BJ (cell line): ENCODE data around the gene TTLL11. TPM values are rescaled to one million over a fixed set of nuclear protein-coding genes. Genes with fewer than 3 reads are reported as not detected.

Source experiments
- CTCF ChIA-PET: fragments of 350-600 bp; formaldehyde crosslinking; extraction: SDS; loops from one replicate; lab custom pipeline; 2021; ENCODE audit warnings: antibody characterized with exemption, inconsistent platforms; lab: Yijun Ruan, JAX
- POLR2A ChIA-PET: fragments of 300-600 bp; sonication (Branson Sonifier 250); formaldehyde crosslinking; extraction: SDS; loops from one replicate; lab custom pipeline; 2021; ENCODE audit warnings: antibody characterized with exemption; lab: Charles Lee
- DNase-seq: peaks from one replicate; pipeline ENCODE4 v3.0.0-alpha.2; 2011; ENCODE audit warnings: low read depth
- H3K27me3 ChIP-seq: 2 replicates; pipeline ENCODE4 v1.6.0; 2011; ENCODE audit warnings: low read length; ENCODE audit not compliant: control insufficient read depth, insufficient read depth
- H3K36me3 ChIP-seq: 2 replicates; pipeline ENCODE4 v1.5.1; 2011; ENCODE audit warnings: low read length; ENCODE audit not compliant: control insufficient read depth, insufficient read depth
- H3K4me3 ChIP-seq: 2 replicates; pipeline ENCODE4 v1.5.1; 2011; ENCODE audit warnings: low read depth, mild to moderate bottlenecking, control low read depth, low read length
- CTCF ChIP-seq: IDR thresholded peaks from 2 replicates; pipeline ENCODE4 v1.5.1; 2011; ENCODE audit warnings: low read depth, mild to moderate bottlenecking, control low read depth, inconsistent platforms, low read length, moderate library complexity; ENCODE audit not compliant: insufficient read depth
- polyA plus RNA-seq: library from polyadenylated mRNA; depleted of rRNA; stranded (reverse); fragments of >200 nt; gene quantifications from 2 replicates; pipeline ENCODE4 v1.2.3, GENCODE V29; 2011

TTLL11 gene
- polyA plus RNA-seq, 1 experiment, result 5.6 TPM

DNA sequence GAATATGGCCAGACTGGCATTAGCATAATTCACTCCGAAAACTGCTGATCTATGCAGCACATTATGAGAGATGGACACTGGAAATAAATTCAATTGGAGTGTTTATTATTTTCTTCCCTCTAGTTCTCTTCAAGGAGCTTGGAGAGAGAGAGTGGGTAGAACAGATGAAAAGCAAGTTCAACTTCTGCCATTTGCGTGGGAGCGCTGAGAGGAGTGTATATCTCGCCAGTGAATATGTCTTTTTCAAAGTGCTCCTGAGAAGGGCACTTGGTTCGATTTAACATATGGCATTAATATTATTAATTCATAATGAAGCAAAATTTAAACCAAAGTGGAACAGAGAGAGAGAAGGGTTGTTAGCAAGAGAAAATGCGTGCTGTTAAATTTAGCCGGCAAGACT lies 227.2 kb downstream of the TTLL11 start:
- ChIA-PET POLR2A (no interaction called here), CTCF (no interaction called here)
- TF ChIP-seq CTCF, result no peak

DNA sequence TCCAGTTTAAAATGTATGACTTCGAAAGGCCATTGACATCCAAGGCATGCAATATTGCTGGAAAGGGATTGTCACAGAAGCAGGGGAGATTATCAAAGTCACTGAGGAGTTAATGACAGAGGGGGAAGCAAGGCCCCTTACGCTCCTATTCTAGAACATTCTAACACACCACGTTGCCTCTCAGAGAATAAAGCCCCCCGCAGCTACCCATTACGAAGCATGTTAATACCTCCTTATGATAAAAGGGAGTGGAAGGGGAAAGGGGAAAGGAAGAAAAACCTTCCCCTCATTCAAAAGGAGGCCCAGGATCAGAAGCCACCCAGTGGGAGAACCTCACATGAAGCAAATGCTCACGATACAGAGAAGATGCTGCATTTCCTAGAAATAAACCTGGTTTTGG lies 228.0 kb downstream of the TTLL11 start:
- ChIA-PET POLR2A (no interaction called here), CTCF (no interaction called here)
- DNase-seq, result no peak
- no peaks in the 10 kb centered on the region for H3K27me3 ChIP-seq
- no peak overlapping the region for H3K4me3 ChIP-seq
- H3K36me3 ChIP-seq, result no peaks in the 10 kb centered on the region
- no peak for TF ChIP-seq CTCF

More for the DNA sequence above, 227.2 kb downstream of the TTLL11 start:
- Histone ChIP-seq H3K36me3 (no peaks in the 10 kb centered on the region), H3K27me3 (no peaks in the 10 kb centered on the region), H3K4me3 (no peak overlapping the region)
- no peak for DNase-seq

GRCh38 chr9:121863955-121864354 lies 229.2 kb downstream of the TTLL11 start:
- DNase-seq, result no peak
- ChIA-PET CTCF (interaction anchor here (0.8 kb wide), 1 partner anchor 79 kb away, joined by 3 read pairs; no protein-coding TSS in a partner anchor), POLR2A (no interaction called here)
- H3K36me3 ChIP-seq, result no peaks in the 10 kb centered on the region
- H3K4me3 ChIP-seq, result no peak overlapping the region
- no peak for TF ChIP-seq CTCF
- H3K27me3 ChIP-seq, result no peaks in the 10 kb centered on the region

DNA sequence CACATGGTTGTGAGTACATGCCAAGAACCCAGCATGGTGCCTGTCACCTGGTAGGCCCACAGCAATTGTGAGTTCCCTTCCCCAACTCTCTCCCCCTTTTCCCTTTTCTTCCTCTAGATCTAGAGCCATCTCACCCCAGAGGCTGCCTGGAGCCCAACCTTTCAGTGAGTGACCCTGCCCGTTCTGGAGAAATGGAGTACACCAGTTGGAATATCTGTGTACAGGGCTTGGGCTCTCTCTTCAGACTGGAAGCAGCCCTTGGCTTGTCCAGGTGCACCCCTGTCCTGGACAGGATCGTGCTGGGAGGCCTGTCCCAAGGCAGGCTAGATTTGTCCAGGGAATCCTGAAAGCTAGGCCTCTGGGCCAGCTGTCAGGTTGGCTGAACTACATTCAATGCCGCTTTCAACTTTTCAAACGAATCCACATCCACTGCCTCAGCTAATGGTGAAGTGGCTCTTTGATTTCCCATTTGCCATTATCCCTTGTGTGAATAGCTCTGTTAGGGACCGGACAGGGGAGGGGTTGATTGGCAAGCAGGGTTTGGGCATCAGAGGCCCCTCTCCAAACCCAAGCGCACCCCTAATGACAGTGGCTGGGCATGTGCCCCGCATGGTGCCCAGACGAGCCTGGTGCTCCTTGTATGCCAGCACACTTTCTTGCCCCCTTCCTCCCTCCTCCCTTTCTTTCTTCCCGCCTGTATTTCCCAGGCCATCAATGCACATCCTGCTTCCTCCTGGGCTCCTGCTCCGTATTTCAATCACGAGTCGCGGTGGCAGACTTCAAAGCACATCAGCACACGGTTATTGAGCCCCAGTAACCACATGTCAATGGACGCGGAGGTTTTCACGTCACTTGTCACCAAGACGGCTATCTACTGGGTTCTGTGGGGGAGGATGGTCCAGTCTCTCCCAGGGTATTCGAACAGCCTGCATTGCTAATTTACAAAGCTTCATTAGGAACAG lies 230.5 kb downstream of the TTLL11 start:
- TF ChIP-seq CTCF, result no peak
- Histone ChIP-seq H3K36me3 (no peaks in the 10 kb centered on the region), H3K27me3 (no peaks in the 10 kb centered on the region), H3K4me3 (no peak overlapping the region)
- no peak for DNase-seq
- ChIA-PET POLR2A (no interaction called here), CTCF (interaction anchor here (1.0 to 1.4 kb wide), 3 partner anchors 17 to 127 kb away, joined by 3 read pairs; no protein-coding TSS in a partner anchor)

DNA sequence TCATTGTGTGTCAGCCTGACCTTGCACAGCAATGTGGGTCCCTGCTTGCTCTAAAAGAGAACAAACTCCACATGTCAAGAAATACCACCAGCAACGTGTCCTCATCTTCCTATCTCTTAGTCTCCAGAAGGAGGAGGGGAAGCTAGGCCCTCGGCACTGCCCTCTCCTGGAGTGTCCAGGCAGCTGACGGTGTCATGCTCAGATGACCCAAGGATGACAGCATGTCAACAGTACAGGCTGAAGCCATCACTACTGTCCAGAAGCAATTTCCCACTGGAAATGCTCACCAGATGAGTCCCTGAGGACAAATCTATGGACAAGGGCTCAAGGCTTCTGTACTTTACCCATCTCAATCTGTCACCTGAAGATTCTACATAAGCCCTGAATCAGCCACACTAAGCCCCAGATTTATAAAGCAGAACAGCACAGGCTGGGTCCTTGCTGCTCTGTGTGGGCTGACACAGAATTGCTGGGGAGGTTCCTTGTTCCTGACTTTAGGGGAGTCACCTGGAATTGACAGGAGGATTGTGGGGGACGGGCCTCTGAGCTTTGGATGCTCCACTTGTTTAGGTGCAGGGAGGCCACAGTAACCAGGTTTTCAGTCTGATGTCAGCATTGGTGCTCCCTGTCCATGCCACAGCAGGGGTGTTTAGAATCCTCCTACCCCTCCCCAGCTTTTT lies 231.5 kb downstream of the TTLL11 start:
- Histone ChIP-seq H3K4me3 (no peak overlapping the region), H3K27me3 (no peaks in the 10 kb centered on the region), H3K36me3 (no peaks in the 10 kb centered on the region)
- TF ChIP-seq CTCF, result peak; percentile 50
- ChIA-PET POLR2A (no interaction called here), CTCF (interaction anchor here (0.8 to 1.4 kb wide), 4 partner anchors 8 to 140 kb away, joined by 3 to 4 read pairs (median 3); no protein-coding TSS in a partner anchor)
- no peak for DNase-seq
